HUES64 (cell line): ENCODE measurements around the gene SCART1.
"Not testable (repeated sequence)": the region's sequence is repeated elsewhere in the genome, so short reads cannot be mapped to it uniquely, and the experiment has no call there.

Source experiments
- H3K27ac ChIP-seq: 2 replicates; pipeline ENCODE4 v1.7.0; 2013; ENCODE audit warnings: low read depth, low read length, inconsistent platforms
- H3K27me3 ChIP-seq: 2 replicates; pipeline ENCODE4 v1.6.1; 2013; ENCODE audit warnings: mild to moderate bottlenecking, low read length; ENCODE audit not compliant: insufficient read depth
- H3K36me3 ChIP-seq: 2 replicates; pipeline ENCODE4 v1.6.1; 2013; ENCODE audit warnings: mild to moderate bottlenecking, low read length; ENCODE audit not compliant: insufficient read depth
- H3K4me1 ChIP-seq: 2 replicates; pipeline ENCODE4 v1.6.1; 2013; ENCODE audit warnings: mild to moderate bottlenecking, low read length, moderate library complexity; ENCODE audit not compliant: insufficient read depth
- H3K4me3 ChIP-seq: 2 replicates; pipeline ENCODE4 v1.5.1; 2013; ENCODE audit warnings: mild to moderate bottlenecking, low read length, moderate library complexity
- H3K9ac ChIP-seq: 2 replicates; pipeline ENCODE4 v1.6.1; 2013; ENCODE audit warnings: mild to moderate bottlenecking, low read depth, low read length
- H3K9me3 ChIP-seq: 2 replicates; pipeline ENCODE4 v1.6.1; 2013; ENCODE audit warnings: low read depth, low read length; ENCODE audit not compliant: insufficient read depth
- WGBS: fragments of 150-250, 120-280 bp; methylation state at CpG from one replicate; pipeline ENCODE4 v1.1.7; 2013; ENCODE audit warnings: missing lambda C conversion rate; 5-methylcytosine and 5-hydroxymethylcytosine counted together

SCART1 gene

GRCh38 chr10:133439517-133440461 is 14.0 kb upstream of the SCART1 start:
- Histone ChIP-seq H3K27me3 (no peaks in the 10 kb centered on the region), H3K4me1 (no peaks in the 10 kb centered on the region), H3K9ac (no peak overlapping the region), H3K27ac (no peak overlapping the region), H3K4me3 (no peak overlapping the region), H3K9me3 (peaks cover 75% of the 10 kb centered on the region), H3K36me3 (no peaks in the 10 kb centered on the region)
- WGBS: 89% methylated on average over 25 of the region's 25 CpGs

GRCh38 chr10:133440633-133441285 is 13.0 kb upstream of the SCART1 start:
- no peak overlapping the region for H3K27ac ChIP-seq
- H3K4me3 ChIP-seq: no peak overlapping the region
- WGBS: 92% methylated on average over 14 of the region's 18 CpGs
- no peak overlapping the region for H3K9ac ChIP-seq
- no peaks in the 10 kb centered on the region for H3K4me1 ChIP-seq
- H3K9me3 ChIP-seq: peaks cover 79% of the 10 kb centered on the region
- H3K27me3 ChIP-seq: no peaks in the 10 kb centered on the region
- H3K36me3 ChIP-seq: no peaks in the 10 kb centered on the region

- H3K9ac ChIP-seq, H3K27me3 ChIP-seq, H3K36me3 ChIP-seq, H3K4me1 ChIP-seq, H3K27ac ChIP-seq, H3K4me3 ChIP-seq: not testable (repeated sequence)
- 91% methylated on average over 14 of the region's 21 CpGs for WGBS
- peaks cover 79% of the 10 kb centered on the region for H3K9me3 ChIP-seq
Measured at GRCh38 chr10:133441356-133441755, 12.4 kb upstream of the SCART1 start.

- Histone ChIP-seq H3K4me3 (no peak overlapping the region), H3K9me3 (peaks cover 79% of the 10 kb centered on the region), H3K4me1 (no peaks in the 10 kb centered on the region), H3K36me3 (no peaks in the 10 kb centered on the region), H3K27me3 (no peaks in the 10 kb centered on the region), H3K27ac (no peak overlapping the region), H3K9ac (no peak overlapping the region)
- 76% methylated on average over 12 of the region's 12 CpGs for WGBS
Measured at GRCh38 chr10:133441780-133442179, 12.0 kb upstream of the SCART1 start.

GRCh38 chr10:133442191-133442966 is 11.4 kb upstream of the SCART1 start:
- Histone ChIP-seq H3K4me1 (no peaks in the 10 kb centered on the region), H3K9me3 (peaks cover 79% of the 10 kb centered on the region), H3K36me3 (no peaks in the 10 kb centered on the region), H3K9ac (no peak overlapping the region), H3K4me3 (no peak overlapping the region), H3K27me3 (no peaks in the 10 kb centered on the region), H3K27ac (no peak overlapping the region)
- WGBS: 86% methylated on average over 23 of the region's 23 CpGs

GRCh38 chr10:133442967-133443924 is 10.5 kb upstream of the SCART1 start:
- H3K27me3 ChIP-seq: no peaks in the 10 kb centered on the region
- WGBS: 81% methylated on average over 16 of the region's 16 CpGs
- no peak overlapping the region for H3K4me3 ChIP-seq
- peaks cover 81% of the 10 kb centered on the region for H3K9me3 ChIP-seq
- no peak overlapping the region for H3K9ac ChIP-seq
- no peaks in the 10 kb centered on the region for H3K4me1 ChIP-seq
- no peak overlapping the region for H3K27ac ChIP-seq
- no peaks in the 10 kb centered on the region for H3K36me3 ChIP-seq

GRCh38 chr10:133444342-133445267 is 9.1 kb upstream of the SCART1 start:
- no peak overlapping the region for H3K27ac ChIP-seq
- no peak overlapping the region for H3K9ac ChIP-seq
- no peaks in the 10 kb centered on the region for H3K27me3 ChIP-seq
- H3K9me3 ChIP-seq: peaks cover 82% of the 10 kb centered on the region
- peak overlapping the region; percentile 10; the same call in 1 of the 2 replicates for H3K4me3 ChIP-seq
- H3K36me3 ChIP-seq: no peaks in the 10 kb centered on the region
- H3K4me1 ChIP-seq: no peaks in the 10 kb centered on the region
- whole genome bisulfite sequencing: 83% methylated on average over 12 of the region's 12 CpGs

- H3K27me3 ChIP-seq: no peaks in the 10 kb centered on the region
- peaks cover 81% of the 10 kb centered on the region for H3K9me3 ChIP-seq
- peak overlapping the region; percentile 10; the same call in 1 of the 2 replicates for H3K4me3 ChIP-seq
- no peak overlapping the region for H3K27ac ChIP-seq
- 87% methylated on average over 22 of the region's 22 CpGs for WGBS
- no peaks in the 10 kb centered on the region for H3K36me3 ChIP-seq
- no peaks in the 10 kb centered on the region for H3K4me1 ChIP-seq
- H3K9ac ChIP-seq: no peak overlapping the region
Measured at GRCh38 chr10:133445268-133445732, 8.4 kb upstream of the SCART1 start.

- Histone ChIP-seq H3K4me1 (no peaks in the 10 kb centered on the region), H3K4me3 (no peak overlapping the region), H3K9me3 (peaks cover 75% of the 10 kb centered on the region), H3K27ac (no peak overlapping the region), H3K27me3 (no peaks in the 10 kb centered on the region), H3K36me3 (no peaks in the 10 kb centered on the region), H3K9ac (no peak overlapping the region)
- 92% methylated on average over 80 of the region's 80 CpGs for WGBS
Measured at GRCh38 chr10:133445751-133446708, 7.7 kb upstream of the SCART1 start.
